Measurements from ENCODE around the gene RIBC2. TPM values are rescaled to one million over a fixed set of nuclear protein-coding genes. Genes with fewer than 3 reads are reported as not detected.

RIBC2 gene
- total RNA-seq, 3 donors from 2014 or later, result 0.48 to 2.0 (median 1.3) TPM

GRCh38 chr22:45407793-45408192 lies 5.7 kb upstream of the RIBC2 start:
- Histone ChIP-seq H3K4me1 (no peaks in the 10 kb centered on the region), H3K27ac (no peak overlapping the region), H3K27me3 (no peaks in the 10 kb centered on the region), H3K4me3 (no peak overlapping the region), H3K9me3 (no peaks in the 10 kb centered on the region), H3K36me3 (no peaks in the 10 kb centered on the region)
- DNase-seq (ENCODE audit: low spot score in 2 of 2), result no peak
- TF ChIP-seq CTCF (IDR thresholded peaks at IDR 0.05) (no peak), POLR2A (IDR thresholded peaks at IDR 0.05) (no peak), POLR2AphosphoS5 (IDR thresholded peaks at IDR 0.05) (no peak)
- intact Hi-C loops (cut with DNase I; ENCODE audit: low total_unique reads), result no loop called here

DNA sequence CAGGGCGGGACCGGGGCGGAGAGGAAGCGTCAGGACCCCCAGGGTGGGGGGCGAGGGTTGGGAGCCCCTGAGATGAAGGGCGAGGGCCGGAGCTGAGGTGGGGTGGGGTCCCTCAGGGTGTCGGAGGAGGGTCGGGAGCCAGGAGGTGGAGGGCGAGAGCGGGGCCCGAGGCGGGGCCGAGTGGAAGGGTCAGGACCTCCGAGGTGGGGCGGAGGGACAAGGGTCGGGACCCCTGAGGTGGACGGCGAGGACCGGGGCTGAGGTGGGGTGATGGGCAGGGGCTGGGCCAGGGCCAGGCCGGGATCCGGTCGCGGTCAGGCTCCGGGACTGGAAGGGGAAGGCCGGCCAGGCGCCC lies 503 bp upstream of the RIBC2 start:
- intact Hi-C loops (cut with DNase I; ENCODE audit: low total_unique reads), result no loop called here
- Histone ChIP-seq H3K4me1 (no peaks in the 10 kb centered on the region), H3K4me3 (peak overlapping the region in 2 of 3 donors; percentile 60 to 69), H3K27me3 (no peaks in the 10 kb centered on the region), H3K27ac (peak overlapping the region in 1 of 2 donors; percentile 78), H3K9me3 (no peaks in the 10 kb centered on the region), H3K36me3 (no peaks in the 10 kb centered on the region)
- DNase-seq (ENCODE audit: low spot score in 2 of 2), result no peak
- TF ChIP-seq POLR2A (IDR thresholded peaks at IDR 0.05), result no peak
- TF ChIP-seq POLR2AphosphoS5 (IDR thresholded peaks at IDR 0.05), result no peak
- no peak for TF ChIP-seq CTCF (IDR thresholded peaks at IDR 0.05)

- intact Hi-C loops (cut with DNase I; ENCODE audit: low total_unique reads), result no loop called here
- Histone ChIP-seq H3K27me3 (no peaks in the 10 kb centered on the region), H3K27ac (no peak overlapping the region), H3K9me3 (no peaks in the 10 kb centered on the region), H3K36me3 (no peaks in the 10 kb centered on the region), H3K4me3 (no peak overlapping the region), H3K4me1 (no peaks in the 10 kb centered on the region)
- DNase-seq (ENCODE audit: low spot score in 2 of 2), result peak in 1 of 2 donors; percentile 6
- TF ChIP-seq POLR2AphosphoS5 (IDR thresholded peaks at IDR 0.05) (no peak), CTCF (IDR thresholded peaks at IDR 0.05) (no peak), POLR2A (IDR thresholded peaks at IDR 0.05) (no peak)
Observed at GRCh38 chr22:45418056-45418769, 4.7 kb downstream of the RIBC2 start.

- Histone ChIP-seq H3K4me3 (no peak overlapping the region), H3K27ac (no peak overlapping the region), H3K9me3 (no peaks in the 10 kb centered on the region), H3K36me3 (no peaks in the 10 kb centered on the region), H3K27me3 (no peaks in the 10 kb centered on the region), H3K4me1 (no peaks in the 10 kb centered on the region)
- TF ChIP-seq POLR2A (IDR thresholded peaks at IDR 0.05) (no peak), CTCF (IDR thresholded peaks at IDR 0.05) (no peak), POLR2AphosphoS5 (IDR thresholded peaks at IDR 0.05) (no peak)
- intact Hi-C loops (cut with DNase I; ENCODE audit: low total_unique reads), result no loop called here
- no peak for DNase-seq (ENCODE audit: low spot score in 2 of 2)
Observed at GRCh38 chr22:45418770-45419138, 5.3 kb downstream of the RIBC2 start.

DNA sequence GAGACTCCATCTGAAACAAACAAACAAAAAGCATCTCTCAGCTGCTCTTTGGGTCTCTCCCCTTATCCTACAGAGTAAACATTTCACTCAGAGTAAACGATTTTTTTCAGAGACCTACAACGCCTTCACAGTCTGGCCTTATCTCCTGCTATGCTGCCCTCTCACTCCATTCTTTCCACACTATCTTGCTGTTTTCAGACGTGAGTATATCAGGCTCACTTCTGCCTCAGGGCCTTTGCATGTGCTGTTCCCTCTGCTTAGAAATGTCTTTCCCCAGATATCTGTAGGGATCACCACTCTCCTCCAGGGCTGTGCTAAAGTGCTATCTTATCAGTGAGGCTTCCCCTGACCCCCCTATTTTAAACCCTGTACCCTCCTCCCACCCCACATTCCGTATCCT lies 6.5 kb downstream of the RIBC2 start:
- Histone ChIP-seq H3K9me3 (no peaks in the 10 kb centered on the region), H3K4me3 (no peak overlapping the region), H3K27ac (no peak overlapping the region), H3K4me1 (no peaks in the 10 kb centered on the region), H3K36me3 (no peaks in the 10 kb centered on the region), H3K27me3 (no peaks in the 10 kb centered on the region)
- intact Hi-C loops (cut with DNase I; ENCODE audit: low total_unique reads), result no loop called here
- TF ChIP-seq POLR2AphosphoS5 (IDR thresholded peaks at IDR 0.05), result no peak
- DNase-seq (ENCODE audit: low spot score in 2 of 2), result no peak

Data from breast epithelium (tissue), 4 donors.